Hematopoietic multipotent progenitor cell (in vitro differentiated cells): Measurements from ENCODE around the gene HLA-G. TPM values are rescaled to one million over a fixed set of nuclear protein-coding genes. Genes with fewer than 3 reads are reported as not detected.
"Not testable (repeated sequence)": the region's sequence is repeated elsewhere in the genome, so short reads cannot be mapped to it uniquely, and the experiment has no call there.

Experiments
- DNase-seq, 3 donors: peaks; one replicate each; pipeline ENCODE4 v3.0.0-alpha.2; 2011 to 2015; ENCODE audit warnings: low read depth in 2 of 3, low spot score in 2 of 3
- small RNA-seq: library from RNA; depleted of rRNA; stranded (forward); fragments of <200 nt; gene quantifications from one replicate; pipeline ENCODE3, GENCODE V24; 2012
- total RNA-seq: library from RNA; depleted of rRNA; stranded (reverse); fragments of >200 nt; gene quantifications from one replicate; pipeline ENCODE4 v1.2.3, GENCODE V29; 2012

HLA-G gene
- total RNA-seq, 1 donor, result not detected

GRCh38 chr6:29864037-29864810 is 36.6 kb downstream of the HLA-G start:
- DNase-seq, result no peak

DNA sequence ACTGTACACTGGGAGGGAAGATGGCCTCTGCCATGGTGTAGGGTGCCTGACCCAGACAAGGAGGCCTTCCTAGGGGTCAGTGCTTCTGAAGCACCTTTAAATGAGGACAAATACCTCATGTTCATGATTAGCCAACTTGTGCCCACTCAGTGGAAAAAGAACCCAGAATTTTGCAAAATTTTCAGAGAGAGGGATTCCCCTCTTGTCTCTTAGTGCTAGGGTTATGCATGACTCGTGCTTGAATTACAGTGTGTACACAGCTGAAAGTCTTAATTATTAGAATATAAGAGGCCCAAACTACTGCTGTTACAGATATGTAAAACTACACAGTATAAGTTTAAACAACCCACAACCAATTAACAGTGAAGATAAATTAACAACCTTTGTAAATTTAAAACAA is 38.0 kb downstream of the HLA-G start:
- DNase-seq, result no peak

DNA sequence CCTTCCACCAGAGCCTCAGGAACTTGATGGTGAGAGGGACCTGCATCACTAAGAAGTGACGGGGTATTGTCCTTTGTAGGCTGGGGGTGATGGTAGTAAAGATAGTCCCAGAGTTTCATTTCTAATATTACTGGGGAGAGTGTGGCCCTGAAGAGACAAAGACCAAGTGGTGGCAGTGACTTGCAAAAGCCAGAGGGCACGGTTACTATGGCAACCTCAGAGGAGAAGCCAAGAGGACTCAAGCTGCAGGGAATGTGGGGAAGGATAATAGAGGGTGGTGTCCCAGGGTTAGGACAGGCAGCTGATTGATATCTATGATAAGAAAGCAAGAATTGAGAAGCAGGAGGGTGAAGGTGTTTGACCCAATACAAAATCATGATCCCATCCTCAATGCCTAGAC is 42.5 kb downstream of the HLA-G start:
- peak in 2 of 3 donors; percentile 34 to 58 for DNase-seq

- no peak for DNase-seq
These were observed 45.2 kb downstream of the HLA-G start for GRCh38 chr6:29872791-29873190.

DNA sequence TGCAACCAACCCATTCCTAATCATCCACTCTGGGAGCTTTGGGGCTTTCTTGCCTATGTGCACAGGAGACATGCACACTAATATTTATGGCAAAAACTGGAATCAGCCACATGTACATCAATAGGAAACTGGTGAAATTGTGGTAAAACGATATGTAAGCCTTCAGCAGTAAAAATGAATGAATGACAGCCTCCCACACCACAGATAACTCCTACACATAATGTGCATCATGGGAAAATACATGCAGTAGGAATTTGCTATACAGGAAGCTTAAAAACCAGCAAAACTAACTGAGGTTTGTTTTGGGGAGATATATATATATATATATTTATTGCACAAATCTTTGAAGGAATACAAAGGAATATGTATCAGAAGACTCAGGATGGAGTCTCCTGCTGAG is 47.6 kb downstream of the HLA-G start:
- no peak for DNase-seq

DNA sequence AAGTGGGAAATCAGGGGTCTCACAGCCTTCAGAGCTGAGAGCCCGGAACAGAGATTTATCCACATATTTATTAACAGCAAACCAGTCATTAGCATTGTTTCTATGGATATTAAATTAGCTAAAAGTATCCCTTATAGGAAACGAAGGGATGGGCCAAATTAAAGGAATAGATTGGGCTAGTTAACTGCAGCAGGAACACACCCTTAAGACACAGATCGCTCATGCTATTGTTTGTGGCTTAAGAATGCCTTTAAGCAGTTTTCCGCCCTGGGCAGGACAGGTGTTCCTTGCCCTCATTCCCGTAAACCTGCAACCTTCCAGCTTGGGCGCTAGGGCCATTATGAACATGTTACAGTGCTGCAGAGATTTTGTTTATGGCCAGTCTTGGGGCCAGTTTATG is 48.1 kb downstream of the HLA-G start:
- not testable (repeated sequence) for DNase-seq

Small RNAs within 50 kb of the gene (small RNA-seq; reads per million reads assigned to genes)
- gene MICG, result not detected

Other genes with a start within 250 kb of the HLA-G start
- gene OR2H2, start 242.7 kb upstream of the HLA-G start, total RNA-seq, result under 0.01 TPM
- gene GABBR1, start 194.6 kb upstream of the HLA-G start, total RNA-seq, result 19.1 TPM
- gene MOG, start 170.7 kb upstream of the HLA-G start, total RNA-seq, result not detected
- 1.9 TPM for gene ZFP57, start 146.7 kb upstream of the HLA-G start, total RNA-seq
- 161 TPM for gene HLA-F, start 104.4 kb upstream of the HLA-G start, total RNA-seq
- gene HLA-A, start 114.7 kb downstream of the HLA-G start, total RNA-seq, result 1,432 TPM
- gene POLR1H, start 233.4 kb downstream of the HLA-G start, total RNA-seq, result 88.1 TPM
- gene PPP1R11, start 239.4 kb downstream of the HLA-G start, total RNA-seq, result 16.7 TPM
- not detected for gene RNF39, start 247.9 kb downstream of the HLA-G start, total RNA-seq